ENCODE results near the gene ZBTB21.
"Not testable (repeated sequence)": the region's sequence is repeated elsewhere in the genome, so short reads cannot be mapped to it uniquely, and the experiment has no call there.

ZBTB21 gene

GRCh38 chr21:42003051-42003461 lies 7.1 kb downstream of the ZBTB21 start:
- Mint-ChIP-seq H3K27me3 (no peaks in the 10 kb centered on the region), H3K36me3 (peaks cover 38 to 62% of the 10 kb centered on the region in 2 donors), H3K4me1 (peaks cover 50 to 79% of the 10 kb centered on the region in 2 donors), H3K27ac (peak overlapping the region; percentile 93), H3K9me3 (peaks cover 0 to 3% of the 10 kb centered on the region in 2 donors), H3K4me3 (peak overlapping the region; percentile 3 to 28)
- ATAC-seq (replicated peaks): peak; percentile 63 to 66
- DNase-seq: peak; percentile 22

- H3K4me3 Mint-ChIP-seq: peak overlapping the region; percentile 28 to 48
- peaks cover 45 to 75% of the 10 kb centered on the region in 2 donors for H3K4me1 Mint-ChIP-seq
- DNase-seq (peak; percentile 69), ATAC-seq (replicated peaks) (peak; percentile 92 to 93)
- H3K27ac Mint-ChIP-seq: peak overlapping the region; percentile 93
- H3K9me3 Mint-ChIP-seq: peaks cover 0 to 2% of the 10 kb centered on the region in 2 donors
- H3K36me3 Mint-ChIP-seq: peaks cover 37 to 61% of the 10 kb centered on the region in 2 donors
- no peaks in the 10 kb centered on the region for H3K27me3 Mint-ChIP-seq
Observed at GRCh38 chr21:42002421-42002958, 7.7 kb downstream of the ZBTB21 start.

- Mint-ChIP-seq H3K9me3 (peaks cover under 1 to 2% of the 10 kb centered on the region in 2 donors), H3K4me1 (peaks cover 41 to 70% of the 10 kb centered on the region in 2 donors), H3K27ac (peak overlapping the region; percentile 11), H3K4me3 (peak overlapping the region; percentile 4 to 14), H3K27me3 (no peaks in the 10 kb centered on the region), H3K36me3 (peaks cover 37 to 63% of the 10 kb centered on the region in 2 donors)
- no peak for DNase-seq
- ATAC-seq (replicated peaks): no peak
Observed at GRCh38 chr21:42001781-42002180, 8.4 kb downstream of the ZBTB21 start.

- H3K36me3 Mint-ChIP-seq: peaks cover 41 to 66% of the 10 kb centered on the region in 2 donors
- no peak overlapping the region for H3K4me3 Mint-ChIP-seq
- no peak overlapping the region for H3K27ac Mint-ChIP-seq
- DNase-seq (no peak), ATAC-seq (replicated peaks) (no peak)
- H3K27me3 Mint-ChIP-seq: no peaks in the 10 kb centered on the region
- H3K9me3 Mint-ChIP-seq: peaks cover 4 to 6% of the 10 kb centered on the region in 2 donors
- peaks cover 37 to 64% of the 10 kb centered on the region in 2 donors for H3K4me1 Mint-ChIP-seq
Observed at GRCh38 chr21:42000908-42001307, 9.3 kb downstream of the ZBTB21 start.

- peaks cover 23 to 37% of the 10 kb centered on the region in 2 donors for H3K4me1 Mint-ChIP-seq
- H3K27me3 Mint-ChIP-seq: no peaks in the 10 kb centered on the region
- ATAC-seq (replicated peaks): no peak
- DNase-seq: no peak
- no peak overlapping the region for H3K27ac Mint-ChIP-seq
- H3K4me3 Mint-ChIP-seq: no peak overlapping the region
- H3K36me3 Mint-ChIP-seq: peaks cover 57 to 80% of the 10 kb centered on the region in 2 donors
- peaks cover 9 to 11% of the 10 kb centered on the region in 2 donors for H3K9me3 Mint-ChIP-seq
Observed at GRCh38 chr21:41997657-41998056, 12.5 kb downstream of the ZBTB21 start.

- no peak overlapping the region for H3K4me3 Mint-ChIP-seq
- no peak for DNase-seq
- no peak overlapping the region for H3K27ac Mint-ChIP-seq
- H3K27me3 Mint-ChIP-seq: no peaks in the 10 kb centered on the region
- H3K36me3 Mint-ChIP-seq: peaks cover 61 to 81% of the 10 kb centered on the region in 2 donors
- H3K9me3 Mint-ChIP-seq: peaks cover 9 to 11% of the 10 kb centered on the region in 2 donors
- peaks cover 14 to 21% of the 10 kb centered on the region in 2 donors for H3K4me1 Mint-ChIP-seq
- ATAC-seq (replicated peaks): no peak
Observed at GRCh38 chr21:41995577-41995976, 14.6 kb downstream of the ZBTB21 start.

- not testable (repeated sequence) for H3K4me3 Mint-ChIP-seq; H3K27ac Mint-ChIP-seq; H3K27me3 Mint-ChIP-seq; ATAC-seq (replicated peaks); DNase-seq
- Mint-ChIP-seq H3K9me3 (peaks cover 9 to 11% of the 10 kb centered on the region in 2 donors), H3K36me3 (peaks cover 56 to 73% of the 10 kb centered on the region in 2 donors), H3K4me1 (peaks cover 12 to 16% of the 10 kb centered on the region in 2 donors)
Observed at GRCh38 chr21:41994613-41995012, 15.5 kb downstream of the ZBTB21 start.

- peaks cover 9 to 11% of the 10 kb centered on the region in 2 donors for H3K9me3 Mint-ChIP-seq
- no peaks in the 10 kb centered on the region for H3K27me3 Mint-ChIP-seq
- DNase-seq (no peak), ATAC-seq (replicated peaks) (no peak)
- H3K4me3 Mint-ChIP-seq: no peak overlapping the region
- no peak overlapping the region for H3K27ac Mint-ChIP-seq
- H3K4me1 Mint-ChIP-seq: peaks cover 9 to 10% of the 10 kb centered on the region in 2 donors
- H3K36me3 Mint-ChIP-seq: peaks cover 50 to 66% of the 10 kb centered on the region in 2 donors
Observed at GRCh38 chr21:41993744-41994143, 16.4 kb downstream of the ZBTB21 start.

GRCh38 chr21:41992576-41992975 lies 17.6 kb downstream of the ZBTB21 start:
- H3K4me3 Mint-ChIP-seq: no peak overlapping the region
- DNase-seq: no peak
- H3K9me3 Mint-ChIP-seq: peaks cover 9 to 11% of the 10 kb centered on the region in 2 donors
- peaks cover 0 to 7% of the 10 kb centered on the region in 2 donors for H3K4me1 Mint-ChIP-seq
- peaks cover 44 to 57% of the 10 kb centered on the region in 2 donors for H3K36me3 Mint-ChIP-seq
- H3K27me3 Mint-ChIP-seq: no peaks in the 10 kb centered on the region
- ATAC-seq (replicated peaks): no peak
- H3K27ac Mint-ChIP-seq: no peak overlapping the region

GRCh38 chr21:41991659-41992058 lies 18.5 kb downstream of the ZBTB21 start:
- H3K27ac Mint-ChIP-seq: no peak overlapping the region
- ATAC-seq (replicated peaks) (no peak), DNase-seq (no peak)
- no peak overlapping the region for H3K4me3 Mint-ChIP-seq
- H3K36me3 Mint-ChIP-seq: peaks cover 40 to 49% of the 10 kb centered on the region in 2 donors
- peaks cover 0 to 7% of the 10 kb centered on the region in 2 donors for H3K4me1 Mint-ChIP-seq
- peaks cover 8% of the 10 kb centered on the region in 2 donors for H3K9me3 Mint-ChIP-seq
- no peaks in the 10 kb centered on the region for H3K27me3 Mint-ChIP-seq

- Mint-ChIP-seq H3K27ac (no peak overlapping the region), H3K4me3 (no peak overlapping the region), H3K9me3 (peaks cover 0 to under 1% of the 10 kb centered on the region in 2 donors), H3K36me3 (peaks cover 20 to 30% of the 10 kb centered on the region in 2 donors), H3K4me1 (peaks cover 0 to 3% of the 10 kb centered on the region in 2 donors), H3K27me3 (no peaks in the 10 kb centered on the region)
- ATAC-seq (replicated peaks): no peak
- no peak for DNase-seq
Observed at GRCh38 chr21:41989698-41990097, 20.5 kb downstream of the ZBTB21 start.

- Mint-ChIP-seq H3K4me1 (peaks cover 0 to 3% of the 10 kb centered on the region in 2 donors), H3K27ac (no peak overlapping the region), H3K4me3 (no peak overlapping the region), H3K27me3 (no peaks in the 10 kb centered on the region), H3K9me3 (peaks cover 4 to 9% of the 10 kb centered on the region in 2 donors), H3K36me3 (peaks cover 19 to 20% of the 10 kb centered on the region in 2 donors)
- no peak for DNase-seq
- no peak for ATAC-seq (replicated peaks)
Observed at GRCh38 chr21:41987310-41987709, 22.9 kb downstream of the ZBTB21 start.

- peaks cover 10 to 13% of the 10 kb centered on the region in 2 donors for H3K36me3 Mint-ChIP-seq
- peaks cover 5 to 11% of the 10 kb centered on the region in 2 donors for H3K9me3 Mint-ChIP-seq
- H3K4me1 Mint-ChIP-seq: peaks cover 0 to 2% of the 10 kb centered on the region in 2 donors
- no peak for DNase-seq
- no peak for ATAC-seq (replicated peaks)
- no peaks in the 10 kb centered on the region for H3K27me3 Mint-ChIP-seq
- no peak overlapping the region for H3K4me3 Mint-ChIP-seq
- H3K27ac Mint-ChIP-seq: no peak overlapping the region
Observed at GRCh38 chr21:41985662-41986416, 24.3 kb downstream of the ZBTB21 start.

- ATAC-seq (replicated peaks) (no peak), DNase-seq (no peak)
- H3K27ac Mint-ChIP-seq: no peak overlapping the region
Observed at GRCh38 chr21:41983229-41983628, 26.9 kb downstream of the ZBTB21 start.

More at GRCh38 chr21:41983229-41983628, 26.9 kb downstream of the ZBTB21 start:
- H3K27me3 Mint-ChIP-seq: peaks cover 7 to 9% of the 10 kb centered on the region in 2 donors
- peaks cover 15 to 18% of the 10 kb centered on the region in 2 donors for H3K9me3 Mint-ChIP-seq
- H3K4me1 Mint-ChIP-seq: no peaks in the 10 kb centered on the region
- no peak overlapping the region for H3K4me3 Mint-ChIP-seq
- H3K36me3 Mint-ChIP-seq: peaks cover 16 to 18% of the 10 kb centered on the region in 2 donors

Data from stimulated activated naive B cell treated with anti-CD40 and anti-IgM and Interleukin-4, amounts not matched to agents 10 μg/mL and 1 μg/mL and 100 μg/mL, for 72 hours (primary cell).